ENCODE measurements around the gene SLC25A12.

- TF ChIP-seq GATA2 (IDR thresholded peaks at IDR 0.05; ENCODE audit: low read depth, low read length) = no peak
- no peak for TF ChIP-seq GATA3 (IDR thresholded peaks at IDR 0.05; ENCODE audit: low read depth, low read length)
Measured at GRCh38 chr2:171772373-171772772, 121.7 kb downstream of the SLC25A12 start.
